Uterus (tissue), 2 donors: Measurements from ENCODE around the gene TOR4A.

Source experiments
- POLR2A ChIP-seq, 2 donors: fragments of 450-650 bp; IDR thresholded peaks; one replicate each; pipeline ENCODE4 v1.6.1; 2016; ENCODE audit warnings: antibody characterized with exemption in 2 of 2, mild to moderate bottlenecking in 1 of 2, moderate library complexity in 1 of 2
- TF ChIP-seq, protein P1 (sequence below), 4 experiments: fragments of 200-600 bp in 2 of 4; fragments of 450-650 bp in 2 of 4; sonication (generic) in 2 of 4; IDR thresholded peaks; one replicate each; pipeline ENCODE4 v1.5.1; 2016 to 2019; ENCODE audit warnings: antibody characterized with exemption in 4 of 4, mild to moderate bottlenecking in 2 of 4, moderate library complexity in 1 of 4

- TF ChIP-seq, protein P1, sequence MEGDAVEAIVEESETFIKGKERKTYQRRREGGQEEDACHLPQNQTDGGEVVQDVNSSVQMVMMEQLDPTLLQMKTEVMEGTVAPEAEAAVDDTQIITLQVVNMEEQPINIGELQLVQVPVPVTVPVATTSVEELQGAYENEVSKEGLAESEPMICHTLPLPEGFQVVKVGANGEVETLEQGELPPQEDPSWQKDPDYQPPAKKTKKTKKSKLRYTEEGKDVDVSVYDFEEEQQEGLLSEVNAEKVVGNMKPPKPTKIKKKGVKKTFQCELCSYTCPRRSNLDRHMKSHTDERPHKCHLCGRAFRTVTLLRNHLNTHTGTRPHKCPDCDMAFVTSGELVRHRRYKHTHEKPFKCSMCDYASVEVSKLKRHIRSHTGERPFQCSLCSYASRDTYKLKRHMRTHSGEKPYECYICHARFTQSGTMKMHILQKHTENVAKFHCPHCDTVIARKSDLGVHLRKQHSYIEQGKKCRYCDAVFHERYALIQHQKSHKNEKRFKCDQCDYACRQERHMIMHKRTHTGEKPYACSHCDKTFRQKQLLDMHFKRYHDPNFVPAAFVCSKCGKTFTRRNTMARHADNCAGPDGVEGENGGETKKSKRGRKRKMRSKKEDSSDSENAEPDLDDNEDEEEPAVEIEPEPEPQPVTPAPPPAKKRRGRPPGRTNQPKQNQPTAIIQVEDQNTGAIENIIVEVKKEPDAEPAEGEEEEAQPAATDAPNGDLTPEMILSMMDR (IDR thresholded peaks at IDR 0.05) = no peak
- TF ChIP-seq POLR2A (IDR thresholded peaks at IDR 0.05) = no peak
Measured at GRCh38 chr9:137281345-137282116, 4.0 kb downstream of the TOR4A start.
